ENCODE measurements around the gene RIN1. TPM values are rescaled to one million over a fixed set of nuclear protein-coding genes. Genes with fewer than 3 reads are reported as not detected.

RIN1 gene
- total and polyA plus RNA-seq, 2 donors (not counting 1 experiment from before 2014, with no cell fraction given): 0.72 to 1.7 TPM

- peaks cover 3% of the 10 kb centered on the region for H3K27me3 Mint-ChIP-seq
- Histone ChIP-seq H3K27me3 (replicated peaks in 1 of 4; ENCODE audit: control extremely low read depth in 1 of 4, control insufficient read depth in 3 of 4, insufficient read depth in 4 of 4, low read length in 3 of 4) (no peaks in the 10 kb centered on the region), H3K9ac (ENCODE audit: low read length) (peak overlapping the region; percentile 75), H3K36me3 (replicated peaks in 1 of 2; ENCODE audit: control extremely low read depth in 1 of 2, control insufficient read depth in 1 of 2, extremely low read depth in 1 of 2, insufficient read depth in 2 of 2, low read length in 1 of 2) (no peaks in the 10 kb centered on the region), H2AFZ (ENCODE audit: insufficient read depth, low read depth, low read length, poor library complexity, severe bottlenecking) (peak overlapping the region; percentile 88), H3K4me3 (ENCODE audit: control extremely low read depth in 1 of 5, extremely low read depth in 1 of 5, insufficient read depth in 1 of 5, low read depth in 2 of 5, low read length in 4 of 5) (peak overlapping the region; percentile 30 to 72 (median 63)), H3K27ac (ENCODE audit: low read length in 2 of 2) (peak overlapping the region; percentile 74 to 88), H3K4me2 (replicated peaks; ENCODE audit: low read depth, low read length, poor library complexity, severe bottlenecking) (peak overlapping the region; percentile 89), H3K4me1 (ENCODE audit: control insufficient read depth in 2 of 2, insufficient read depth in 2 of 2, low read length in 2 of 2) (peaks cover 11 to 21% of the 10 kb centered on the region in 2 donors), H3K9me3 (ENCODE audit: control extremely low read depth in 1 of 3, control insufficient read depth in 2 of 3, insufficient read depth in 1 of 3, low read length in 2 of 3) (no peaks in the 10 kb centered on the region), H3K79me2 (ENCODE audit: control insufficient read depth, insufficient read depth, low read length) (no peaks in the 10 kb centered on the region), H4K20me1 (ENCODE audit: control insufficient read depth, insufficient read depth, low read length, poor library complexity, severe bottlenecking) (no peaks in the 10 kb centered on the region)
- ATAC-seq (ENCODE audit: low read depth): peak; percentile 79
- WGBS (ENCODE audit: insufficient coverage): under 1% methylated on average over 44 of the region's 44 CpGs
- TF ChIP-seq CTCF (IDR thresholded peaks at IDR 0.05): peak; percentile 99
- no peak for TF ChIP-seq EZH2 (IDR thresholded peaks at IDR 0.05; ENCODE audit: borderline replicate concordance, insufficient read depth, low read depth, low read length, poor library complexity, severe bottlenecking)
- intact Hi-C loops (cut with micrococcal nuclease): loop anchor here (1.0 to 2.0 kb wide), 9 partner anchors 16 to 367 kb away; partner anchors contain the start of genes BRMS1, PELI3, RAB1B and SLC29A2
- H3K27ac Mint-ChIP-seq: peak overlapping the region; percentile 99
- ChIA-PET POLR2A (interaction anchor here (0.5 to 2.0 kb wide), 19 partner anchors 9 to 926 kb away, joined by 3 to 12 read pairs (median 4); partner anchors contain the start of genes BRMS1, DPP3, FIBP and MRPL11), CTCF (interaction anchor here (0.6 to 6.3 kb wide), 47 partner anchors 10 to 532 kb away, joined by 3 to 101 read pairs (median 5); partner anchors contain the start of genes B4GAT1, BRMS1, DPP3 and MRPL11)
- no peaks in the 10 kb centered on the region for H3K9me3 Mint-ChIP-seq (ENCODE audit: insufficient read depth)
- H3K4me1 Mint-ChIP-seq: peaks cover 28% of the 10 kb centered on the region
- peak; percentile 100 for DNase-seq
- H3K4me3 Mint-ChIP-seq: peak overlapping the region; percentile 99
These were observed 24.2 kb downstream of the RIN1 start for GRCh38 chr11:66311965-66312548.

- Histone ChIP-seq H4K20me1 (ENCODE audit: control insufficient read depth, insufficient read depth, low read length, poor library complexity, severe bottlenecking) (no peaks in the 10 kb centered on the region), H2AFZ (ENCODE audit: insufficient read depth, low read depth, low read length, poor library complexity, severe bottlenecking) (peak overlapping the region; percentile 88), H3K36me3 (replicated peaks in 1 of 2; ENCODE audit: control extremely low read depth in 1 of 2, control insufficient read depth in 1 of 2, extremely low read depth in 1 of 2, insufficient read depth in 2 of 2, low read length in 1 of 2) (no peaks in the 10 kb centered on the region), H3K9ac (ENCODE audit: low read length) (peak overlapping the region; percentile 75), H3K4me2 (replicated peaks; ENCODE audit: low read depth, low read length, poor library complexity, severe bottlenecking) (peak overlapping the region; percentile 89), H3K27ac (ENCODE audit: low read length in 2 of 2) (peak overlapping the region; percentile 74 to 88), H3K4me3 (ENCODE audit: control extremely low read depth in 1 of 5, extremely low read depth in 1 of 5, insufficient read depth in 1 of 5, low read depth in 2 of 5, low read length in 4 of 5) (peak overlapping the region in 4 of 5 experiments; percentile 50 to 72 (median 67)), H3K79me2 (ENCODE audit: control insufficient read depth, insufficient read depth, low read length) (no peaks in the 10 kb centered on the region), H3K4me1 (ENCODE audit: control insufficient read depth in 2 of 2, insufficient read depth in 2 of 2, low read length in 2 of 2) (peaks cover 10 to 19% of the 10 kb centered on the region in 2 donors), H3K27me3 (replicated peaks in 1 of 4; ENCODE audit: control extremely low read depth in 1 of 4, control insufficient read depth in 3 of 4, insufficient read depth in 4 of 4, low read length in 3 of 4) (no peaks in the 10 kb centered on the region), H3K9me3 (ENCODE audit: control extremely low read depth in 1 of 3, control insufficient read depth in 2 of 3, insufficient read depth in 1 of 3, low read length in 2 of 3) (no peaks in the 10 kb centered on the region)
- CTCF ChIA-PET: interaction anchor here (0.6 to 6.3 kb wide), 44 partner anchors 9 to 452 kb away, joined by 3 to 101 read pairs (median 6); partner anchors contain the start of genes ACTN3, B4GAT1, BRMS1 and FIBP
- Mint-ChIP-seq H3K27ac (peak overlapping the region; percentile 99), H3K4me3 (peak overlapping the region; percentile 99), H3K9me3 (ENCODE audit: insufficient read depth) (no peaks in the 10 kb centered on the region), H3K4me1 (peaks cover 26% of the 10 kb centered on the region), H3K27me3 (peaks cover 3% of the 10 kb centered on the region)
- DNase-seq (no peak), ATAC-seq (ENCODE audit: low read depth) (no peak)
- no peak for TF ChIP-seq CTCF (IDR thresholded peaks at IDR 0.05)
- TF ChIP-seq EZH2 (IDR thresholded peaks at IDR 0.05; ENCODE audit: borderline replicate concordance, insufficient read depth, low read depth, low read length, poor library complexity, severe bottlenecking): no peak
- 35% methylated on average over 18 of the region's 26 CpGs for WGBS (ENCODE audit: insufficient coverage)
- intact Hi-C loops (cut with micrococcal nuclease): no loop called here
- POLR2A ChIA-PET: interaction anchor here (0.7 to 2.0 kb wide), 5 partner anchors 16 to 649 kb away, joined by 3 to 12 read pairs (median 4); partner anchors contain the start of genes BRMS1, RELA and RIN1
These were observed 24.7 kb downstream of the RIN1 start for GRCh38 chr11:66311470-66311964.
